Body of pancreas (tissue), 4 donors: Measurements from ENCODE around the gene COLEC12. TPM values are rescaled to one million over a fixed set of nuclear protein-coding genes. Genes with fewer than 3 reads are reported as not detected.

Experiments used
- ATAC-seq: fragments of 150-250 bp; one replicate; pipeline ENCODE4 v1.9.1; 2016
- DNase-seq, 4 donors: peaks; one replicate each; pipeline ENCODE4 v3.0.0-alpha.2; 2019
- H3K27ac ChIP-seq, 4 donors: fragments of 200-600 bp; sonication (generic); 1 replicate in 3 of 4; 2 replicates in 1 of 4; pipeline versions ENCODE4 v1.5.1 to v1.6.1; 2016 to 2019; ENCODE audit warnings: mild to moderate bottlenecking in 1 of 4, mixed read lengths in 1 of 4, moderate library complexity in 1 of 4
- H3K27me3 ChIP-seq, 2 donors: fragments of 200-600 bp; sonication (generic); one replicate each; pipeline ENCODE4 v1.6.0; 2016; ENCODE audit warnings: mild to moderate bottlenecking in 1 of 2
- H3K36me3 ChIP-seq, 2 donors: fragments of 200-600 bp; sonication (generic); replicated peaks in 1 of 2; 2 replicates each; pipeline ENCODE4 v1.5.1; 2016; ENCODE audit warnings: low read depth in 2 of 2; ENCODE audit not compliant: insufficient read depth in 1 of 2
- H3K4me1 ChIP-seq: fragments of 200-600 bp; sonication (generic); one replicate; pipeline ENCODE4 v1.6.0; 2016
- H3K4me3 ChIP-seq, 2 donors: fragments of 200-600 bp; sonication (generic); 1 replicate in 1 of 2; 2 replicates in 1 of 2; pipeline ENCODE4 v1.5.1; 2016 to 2019
- H3K9me3 ChIP-seq, 3 donors: fragments of 200-600 bp; sonication (generic); 1 replicate in 2 of 3; 2 replicates in 1 of 3; pipeline ENCODE4 v1.5.1; 2016
- POLR2A ChIP-seq, 3 donors: fragments of 450-650 bp; IDR thresholded peaks; one replicate each; pipeline ENCODE4 v1.6.1; 2016; ENCODE audit warnings: antibody characterized with exemption in 3 of 3, mild to moderate bottlenecking in 2 of 3
- WGBS, 2 donors: methylation state at CpG; one replicate each; pipeline ENCODE4 v1.1.5; 2017; 5-methylcytosine and 5-hydroxymethylcytosine counted together
- intact Hi-C: fragments of 100-400 bp; cut with DNase I; formaldehyde crosslinking; loops from one replicate; pipeline ENCODE4 v1.15.1; 2023
- total RNA-seq, 2 donors: library from RNA; depleted of rRNA; stranded (reverse); fragments of >200 nt; gene quantifications; one replicate each; pipeline ENCODE4 v1.1.0, GENCODE V29; 2016
- TF ChIP-seq, protein P1 (sequence below), 7 experiments: fragments of 450-650 bp in 4 of 7; fragments of 200-600 bp in 3 of 7; sonication (generic) in 3 of 7; IDR thresholded peaks; one replicate each; pipeline ENCODE4 v1.5.1; 2016 to 2019; ENCODE audit warnings: antibody characterized with exemption in 7 of 7

The COLEC12 gene
- total RNA-seq, 2 donors from 2014 or later = 3.6 to 4.2 TPM

GRCh38 chr18:463827-464541 lies 36.5 kb downstream of the COLEC12 start:
- no peaks in the 10 kb centered on the region for H3K27me3 ChIP-seq
- H3K9me3 ChIP-seq = no peaks in the 10 kb centered on the region
- H3K36me3 ChIP-seq = no peaks in the 10 kb centered on the region
- no peak overlapping the region for H3K4me3 ChIP-seq
- peak in 1 of 4 donors; percentile 29 for DNase-seq
- no peak for ATAC-seq
- intact Hi-C loops = no loop called here
- WGBS, 2 donors = 51 to 71% methylated on average over 12 of the region's 12 CpGs
- H3K27ac ChIP-seq = no peak overlapping the region
- H3K4me1 ChIP-seq = no peaks in the 10 kb centered on the region
- TF ChIP-seq, protein P1, sequence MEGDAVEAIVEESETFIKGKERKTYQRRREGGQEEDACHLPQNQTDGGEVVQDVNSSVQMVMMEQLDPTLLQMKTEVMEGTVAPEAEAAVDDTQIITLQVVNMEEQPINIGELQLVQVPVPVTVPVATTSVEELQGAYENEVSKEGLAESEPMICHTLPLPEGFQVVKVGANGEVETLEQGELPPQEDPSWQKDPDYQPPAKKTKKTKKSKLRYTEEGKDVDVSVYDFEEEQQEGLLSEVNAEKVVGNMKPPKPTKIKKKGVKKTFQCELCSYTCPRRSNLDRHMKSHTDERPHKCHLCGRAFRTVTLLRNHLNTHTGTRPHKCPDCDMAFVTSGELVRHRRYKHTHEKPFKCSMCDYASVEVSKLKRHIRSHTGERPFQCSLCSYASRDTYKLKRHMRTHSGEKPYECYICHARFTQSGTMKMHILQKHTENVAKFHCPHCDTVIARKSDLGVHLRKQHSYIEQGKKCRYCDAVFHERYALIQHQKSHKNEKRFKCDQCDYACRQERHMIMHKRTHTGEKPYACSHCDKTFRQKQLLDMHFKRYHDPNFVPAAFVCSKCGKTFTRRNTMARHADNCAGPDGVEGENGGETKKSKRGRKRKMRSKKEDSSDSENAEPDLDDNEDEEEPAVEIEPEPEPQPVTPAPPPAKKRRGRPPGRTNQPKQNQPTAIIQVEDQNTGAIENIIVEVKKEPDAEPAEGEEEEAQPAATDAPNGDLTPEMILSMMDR (IDR thresholded peaks at IDR 0.05) = no peak
- no peak for TF ChIP-seq POLR2A (IDR thresholded peaks at IDR 0.05)

DNA sequence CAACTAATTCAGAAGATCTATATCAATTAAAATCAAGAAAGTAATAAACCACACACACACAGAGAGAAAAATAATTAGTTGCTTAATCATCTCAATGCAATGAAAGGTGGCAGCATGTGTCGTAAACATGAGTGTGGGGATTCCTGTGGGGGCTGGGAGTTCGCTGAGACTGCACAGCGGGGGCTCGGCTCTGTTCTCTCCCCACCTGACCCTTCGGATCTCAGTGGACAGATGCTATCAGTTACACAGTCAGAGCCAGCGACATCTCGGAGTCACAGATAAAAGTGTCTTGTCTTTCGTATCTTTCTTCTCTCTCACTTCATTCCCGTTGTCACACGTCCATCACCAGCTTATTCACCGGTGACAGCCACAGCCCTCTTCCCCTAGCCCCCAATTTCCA lies 37.1 kb downstream of the COLEC12 start:
- TF ChIP-seq, protein P1 (IDR thresholded peaks at IDR 0.05) = no peak
- no peak for TF ChIP-seq POLR2A (IDR thresholded peaks at IDR 0.05)
- no peak for ATAC-seq
- no peaks in the 10 kb centered on the region for H3K4me1 ChIP-seq
- DNase-seq = no peak
- WGBS, 2 donors = 63 to 71% methylated on average over 11 of the region's 11 CpGs
- H3K27me3 ChIP-seq = no peaks in the 10 kb centered on the region
- H3K4me3 ChIP-seq = no peak overlapping the region
- no peaks in the 10 kb centered on the region for H3K36me3 ChIP-seq
- intact Hi-C loops = no loop called here
- H3K9me3 ChIP-seq = no peaks in the 10 kb centered on the region
- no peak overlapping the region for H3K27ac ChIP-seq

DNA sequence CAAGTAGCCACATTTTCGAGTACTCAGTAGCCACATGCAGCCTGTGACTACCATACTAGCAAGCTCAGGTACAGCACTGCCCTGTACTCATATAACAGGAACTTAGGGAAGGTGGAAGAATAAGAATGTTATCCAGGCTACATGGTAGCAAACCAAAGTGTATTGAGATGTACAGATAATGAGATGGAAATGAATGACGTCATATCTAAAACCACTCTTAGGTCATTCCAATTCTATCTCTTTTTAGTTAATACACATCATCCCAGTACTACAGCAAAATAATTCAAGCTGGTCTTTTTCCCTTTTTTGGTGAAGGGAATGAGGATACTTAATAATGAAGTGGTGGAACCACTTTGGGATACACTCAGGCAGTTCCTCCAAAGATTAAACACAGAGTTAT lies 38.7 kb downstream of the COLEC12 start:
- intact Hi-C loops = no loop called here
- Histone ChIP-seq H3K9me3 (no peaks in the 10 kb centered on the region), H3K4me1 (no peaks in the 10 kb centered on the region), H3K27ac (no peak overlapping the region), H3K4me3 (no peak overlapping the region), H3K27me3 (no peaks in the 10 kb centered on the region), H3K36me3 (no peaks in the 10 kb centered on the region)
- ATAC-seq = no peak
- no peak for DNase-seq
- WGBS, 2 donors = 47 to 60% methylated on average over 2 of the region's 2 CpGs
- TF ChIP-seq, protein P1 (IDR thresholded peaks at IDR 0.05) = no peak
- TF ChIP-seq POLR2A (IDR thresholded peaks at IDR 0.05) = no peak

GRCh38 chr18:460791-461190 lies 39.7 kb downstream of the COLEC12 start:
- ATAC-seq = no peak

More at GRCh38 chr18:460791-461190, 39.7 kb downstream of the COLEC12 start:
- H3K9me3 ChIP-seq = no peaks in the 10 kb centered on the region
- no peak overlapping the region for H3K4me3 ChIP-seq
- no peak for DNase-seq
- H3K4me1 ChIP-seq = no peaks in the 10 kb centered on the region
- H3K27me3 ChIP-seq = no peaks in the 10 kb centered on the region
- WGBS, 2 donors = 82 to 88% methylated on average over 5 to 6 of the region's 6 CpGs
- no peak overlapping the region for H3K27ac ChIP-seq
- intact Hi-C loops = no loop called here
- H3K36me3 ChIP-seq = no peaks in the 10 kb centered on the region
- TF ChIP-seq POLR2A (IDR thresholded peaks at IDR 0.05) = no peak
- TF ChIP-seq, protein P1 (IDR thresholded peaks at IDR 0.05) = no peak
